ENCODE results near the gene FUT7.
"Not testable (repeated sequence)": the region's sequence is repeated elsewhere in the genome, so short reads cannot be mapped to it uniquely, and the experiment has no call there.

Gene FUT7

GRCh38 chr9:137048655-137049543, 17.0 kb upstream of the FUT7 start:
- DNase-seq, result peak; percentile 45

- DNase-seq, result peak; percentile 82
Measured at GRCh38 chr9:137046088-137046787, 14.3 kb upstream of the FUT7 start, which contains the start of gene NPDC1. Gene NPDC1 (minus strand): TSS chr9:137046177. CDS start chr9:137045989, 188 bp downstream.

- no peak for DNase-seq
Measured at GRCh38 chr9:137045294-137046087, 13.6 kb upstream of the FUT7 start.

- DNase-seq, result peak; percentile 92
Measured at GRCh38 chr9:137044502-137045177, 12.8 kb upstream of the FUT7 start.

- no peak for DNase-seq
Measured at GRCh38 chr9:137044037-137044436, 12.1 kb upstream of the FUT7 start.

- no peak for DNase-seq
Measured at GRCh38 chr9:137042751-137043727, 11.2 kb upstream of the FUT7 start.

- DNase-seq, result no peak
Measured at GRCh38 chr9:137041124-137041523, 9.2 kb upstream of the FUT7 start.

GRCh38 chr9:137040568-137040967, 8.7 kb upstream of the FUT7 start:
- no peak for DNase-seq

- DNase-seq, result no peak
Measured at GRCh38 chr9:137039611-137040366, 7.9 kb upstream of the FUT7 start.

GRCh38 chr9:137038916-137039315, 7.0 kb upstream of the FUT7 start:
- no peak for DNase-seq

- DNase-seq, result no peak
Measured at GRCh38 chr9:137037483-137037882, 5.6 kb upstream of the FUT7 start.

- no peak for DNase-seq
Measured at GRCh38 chr9:137037035-137037434, 5.1 kb upstream of the FUT7 start.

- DNase-seq, result no peak
Measured at GRCh38 chr9:137035937-137036336, 4.0 kb upstream of the FUT7 start.

- DNase-seq, result no peak
Measured at GRCh38 chr9:137035507-137035834, 3.6 kb upstream of the FUT7 start.

- DNase-seq, result peak; percentile 84
Measured at GRCh38 chr9:137034709-137035506, 3.0 kb upstream of the FUT7 start.

- DNase-seq, result peak; percentile 20
Measured at GRCh38 chr9:137034039-137034708, 2.3 kb upstream of the FUT7 start.

- DNase-seq, result not testable (repeated sequence)
Measured at GRCh38 chr9:137033481-137033880, 1.6 kb upstream of the FUT7 start.

GRCh38 chr9:137032858-137033257, 970 bp upstream of the FUT7 start:
- no peak for DNase-seq

Data from NCI-H2029 (cell line).